Neuronal stem cell (in vitro differentiated cells): ENCODE results near the gene ATF1.

Source experiments
- DNase-seq: peaks from one replicate; pipeline ENCODE4 v3.0.0-alpha.2; 2013; ENCODE audit warnings: low spot score
- H2AFZ ChIP-seq: one replicate; pipeline ENCODE4 v1.6.1; 2013; ENCODE audit warnings: mild to moderate bottlenecking, low read length, inconsistent platforms
- H2AK5ac ChIP-seq: 2 replicates; pipeline ENCODE4 v1.6.1; 2013; ENCODE audit warnings: low read depth, mild to moderate bottlenecking, inconsistent platforms, low read length, moderate library complexity, mixed read lengths
- H2BK120ac ChIP-seq: 2 replicates; pipeline ENCODE4 v1.6.1; 2013; ENCODE audit warnings: low read depth, mild to moderate bottlenecking, inconsistent platforms, low read length, moderate library complexity, mixed read lengths
- H2BK12ac ChIP-seq: one replicate; pipeline ENCODE4 v1.6.1; 2013; ENCODE audit warnings: low read length, inconsistent platforms
- H2BK15ac ChIP-seq: 2 replicates; pipeline ENCODE4 v1.6.1; 2013; ENCODE audit warnings: mild to moderate bottlenecking, low read length, inconsistent platforms, mixed read lengths
- H2BK5ac ChIP-seq: one replicate; pipeline ENCODE4 v1.6.1; 2013; ENCODE audit warnings: inconsistent platforms, mild to moderate bottlenecking, low read length, moderate library complexity
- H3K14ac ChIP-seq: one replicate; pipeline ENCODE4 v1.6.1; 2013; ENCODE audit warnings: low read length, inconsistent platforms
- H3K18ac ChIP-seq: 2 replicates; pipeline ENCODE4 v1.6.1; 2013; ENCODE audit warnings: low read length, inconsistent platforms
- H3K23ac ChIP-seq: 2 replicates; pipeline ENCODE4 v1.6.1; 2013; ENCODE audit warnings: low read depth, mild to moderate bottlenecking, mixed read lengths, low read length, inconsistent platforms; ENCODE audit not compliant: poor library complexity
- H3K27ac ChIP-seq: replicated peaks from 3 replicates; pipeline ENCODE4 v1.5.1; 2013; ENCODE audit warnings: low read length, inconsistent platforms
- H3K27me3 ChIP-seq, 3 experiments: 2 replicates each; pipeline ENCODE4 v1.6.1; 2013; ENCODE audit warnings: low read length in 3 of 3, mild to moderate bottlenecking in 2 of 3, inconsistent platforms in 1 of 3, low read depth in 1 of 3, mixed read lengths in 1 of 3, moderate library complexity in 1 of 3; ENCODE audit not compliant: control insufficient read depth in 3 of 3, insufficient read depth in 3 of 3
- H3K36me3 ChIP-seq, 2 donors: replicated peaks in 1 of 2; 2 replicates each; pipeline ENCODE4 v1.6.1; 2013; ENCODE audit warnings: low read length in 2 of 2; ENCODE audit not compliant: control insufficient read depth in 2 of 2, insufficient read depth in 2 of 2
- H3K4ac ChIP-seq: 2 replicates; pipeline ENCODE4 v1.6.1; 2013; ENCODE audit warnings: inconsistent platforms, mild to moderate bottlenecking, low read length, moderate library complexity
- H3K4me1 ChIP-seq, 2 donors: 1 replicate in 1 of 2; 2 replicates in 1 of 2; pipeline ENCODE4 v1.6.1; 2013; ENCODE audit warnings: low read length in 2 of 2, low read depth in 1 of 2; ENCODE audit not compliant: control insufficient read depth in 2 of 2, insufficient read depth in 1 of 2
- H3K4me2 ChIP-seq: one replicate; pipeline ENCODE4 v1.6.1; 2013; ENCODE audit warnings: mild to moderate bottlenecking, low read length, inconsistent platforms; ENCODE audit not compliant: insufficient read depth, poor library complexity, severe bottlenecking
- H3K4me3 ChIP-seq, 2 donors: 2 replicates each; pipeline ENCODE4 v1.5.1; 2013; ENCODE audit warnings: low read length in 2 of 2, mild to moderate bottlenecking in 2 of 2, inconsistent platforms in 1 of 2, moderate library complexity in 1 of 2
- H3K79me1 ChIP-seq: one replicate; pipeline ENCODE4 v1.6.1; 2013; ENCODE audit warnings: low read depth, mild to moderate bottlenecking, inconsistent platforms, low read length, moderate library complexity
- H3K9ac ChIP-seq: one replicate; pipeline ENCODE4 v1.6.1; 2013; ENCODE audit warnings: mild to moderate bottlenecking, low read depth, low read length, inconsistent platforms; ENCODE audit not compliant: poor library complexity
- H3K9me3 ChIP-seq, 2 donors: replicated peaks in 1 of 2; 2 replicates each; pipeline versions ENCODE3 to v1.6.1; 2013; ENCODE audit warnings: low read length in 2 of 2, mild to moderate bottlenecking in 2 of 2, inconsistent platforms in 1 of 2, low read depth in 1 of 2, mixed read lengths in 1 of 2, moderate library complexity in 1 of 2; ENCODE audit not compliant: control insufficient read depth in 2 of 2, insufficient read depth in 1 of 2
- H4K8ac ChIP-seq: one replicate; pipeline ENCODE4 v1.6.1; 2013; ENCODE audit warnings: low read depth, mild to moderate bottlenecking, inconsistent platforms, low read length, moderate library complexity
- H4K91ac ChIP-seq: one replicate; pipeline ENCODE4 v1.6.1; 2013; ENCODE audit warnings: low read length, low read depth, mild to moderate bottlenecking, inconsistent platforms; ENCODE audit not compliant: poor library complexity
- WGBS, 2 donors: extraction: QIAGEN DNeasy Blood & Tissue Kit; methylation state at CpG; one replicate each; pipeline ENCODE4 v1.1.7; 2013; ENCODE audit warnings: missing lambda C conversion rate in 2 of 2, mixed read lengths in 1 of 2; ENCODE audit not compliant: insufficient read length in 2 of 2, insufficient replicate concordance in 1 of 2; ENCODE audit errors: extremely low coverage in 2 of 2; 5-methylcytosine and 5-hydroxymethylcytosine counted together

Gene ATF1

GRCh38 chr12:50786498-50787231 lies 22.8 kb downstream of the ATF1 start:
- H3K9me3 ChIP-seq = peaks cover 1 to 17% of the 10 kb centered on the region in 2 donors
- H3K27me3 ChIP-seq = no peaks in the 10 kb centered on the region
- H2BK12ac ChIP-seq = no peak overlapping the region
- no peak overlapping the region for H3K4me2 ChIP-seq
- no peak overlapping the region for H2BK15ac ChIP-seq
- no peak overlapping the region for H4K8ac ChIP-seq
- DNase-seq = no peak
- no peaks in the 10 kb centered on the region for H3K4me1 ChIP-seq
- H2BK5ac ChIP-seq = no peak overlapping the region
- WGBS, 2 donors = no CpG with 5 or more reads among the region's 3 CpGs
- no peak overlapping the region for H3K27ac ChIP-seq
- H2BK120ac ChIP-seq = no peak overlapping the region
- no peak overlapping the region for H4K91ac ChIP-seq
- H3K14ac ChIP-seq = no peak overlapping the region
- no peak overlapping the region for H3K23ac ChIP-seq
- H2AK5ac ChIP-seq = no peak overlapping the region
- no peak overlapping the region for H2AFZ ChIP-seq
- peaks cover 0 to 9% of the 10 kb centered on the region in 2 donors for H3K36me3 ChIP-seq
- no peaks in the 10 kb centered on the region for H3K79me1 ChIP-seq
- H3K4ac ChIP-seq = no peak overlapping the region
- no peak overlapping the region for H3K18ac ChIP-seq
- H3K4me3 ChIP-seq = no peak overlapping the region
- H3K9ac ChIP-seq = no peak overlapping the region

GRCh38 chr12:50787618-50788017 lies 23.7 kb downstream of the ATF1 start:
- Histone ChIP-seq H2BK5ac (no peak overlapping the region), H3K27me3 (no peaks in the 10 kb centered on the region), H3K36me3 (peaks cover 0 to 4% of the 10 kb centered on the region in 2 donors), H3K9ac (no peak overlapping the region), H2BK12ac (no peak overlapping the region), H3K4me3 (no peak overlapping the region), H2AFZ (no peak overlapping the region), H4K8ac (no peak overlapping the region), H3K18ac (no peak overlapping the region), H3K9me3 (peaks cover 1 to 17% of the 10 kb centered on the region in 2 donors), H3K23ac (no peak overlapping the region), H3K27ac (no peak overlapping the region), H3K79me1 (no peaks in the 10 kb centered on the region), H3K4ac (no peak overlapping the region), H2BK15ac (no peak overlapping the region), H4K91ac (no peak overlapping the region), H3K14ac (no peak overlapping the region), H2BK120ac (no peak overlapping the region), H3K4me1 (no peaks in the 10 kb centered on the region), H2AK5ac (no peak overlapping the region), H3K4me2 (no peak overlapping the region)
- WGBS, 2 donors = no CpG with 5 or more reads among the region's 2 CpGs
- DNase-seq = no peak

- no peak overlapping the region for H2BK15ac ChIP-seq
- no peak overlapping the region for H3K4ac ChIP-seq
- H3K9ac ChIP-seq = no peak overlapping the region
- no peak overlapping the region for H2AK5ac ChIP-seq
- no peak overlapping the region for H3K27ac ChIP-seq
- no peaks in the 10 kb centered on the region for H3K79me1 ChIP-seq
- no peak overlapping the region for H3K4me3 ChIP-seq
- H2BK5ac ChIP-seq = no peak overlapping the region
- no peak overlapping the region for H2BK12ac ChIP-seq
- no peaks in the 10 kb centered on the region for H3K27me3 ChIP-seq
- DNase-seq = no peak
- no peak overlapping the region for H4K8ac ChIP-seq
- no peak overlapping the region for H4K91ac ChIP-seq
- H2BK120ac ChIP-seq = no peak overlapping the region
- no peak overlapping the region for H3K18ac ChIP-seq
- H3K23ac ChIP-seq = no peak overlapping the region
- H3K4me1 ChIP-seq = no peaks in the 10 kb centered on the region
- peaks cover 0 to 4% of the 10 kb centered on the region in 2 donors for H3K36me3 ChIP-seq
- H3K9me3 ChIP-seq = peaks cover 1 to 17% of the 10 kb centered on the region in 2 donors
- H2AFZ ChIP-seq = no peak overlapping the region
- no peak overlapping the region for H3K4me2 ChIP-seq
- no CpG with 5 or more reads among the region's 3 CpGs for WGBS, 2 donors
- H3K14ac ChIP-seq = no peak overlapping the region
Observed at GRCh38 chr12:50788561-50788960, 24.7 kb downstream of the ATF1 start.

GRCh38 chr12:50790081-50790480 lies 26.2 kb downstream of the ATF1 start:
- Histone ChIP-seq H3K4me1 (no peaks in the 10 kb centered on the region), H2AK5ac (no peak overlapping the region), H3K4me3 (no peak overlapping the region), H2AFZ (no peak overlapping the region), H4K91ac (no peak overlapping the region), H2BK12ac (no peak overlapping the region), H3K9ac (no peak overlapping the region), H2BK120ac (no peak overlapping the region), H3K27ac (no peak overlapping the region), H3K18ac (no peak overlapping the region), H4K8ac (no peak overlapping the region), H2BK5ac (no peak overlapping the region), H3K4me2 (no peak overlapping the region), H3K23ac (no peak overlapping the region), H3K14ac (no peak overlapping the region), H3K27me3 (no peaks in the 10 kb centered on the region), H3K79me1 (no peaks in the 10 kb centered on the region), H3K36me3 (peaks cover 0 to 4% of the 10 kb centered on the region in 2 donors), H3K4ac (no peak overlapping the region), H3K9me3 (peaks cover 1 to 17% of the 10 kb centered on the region in 2 donors), H2BK15ac (no peak overlapping the region)
- WGBS, 2 donors = no CpG with 5 or more reads among the region's 5 CpGs
- DNase-seq = no peak
